ENCODE measurements around the gene TCF15.

The TCF15 gene

DNA sequence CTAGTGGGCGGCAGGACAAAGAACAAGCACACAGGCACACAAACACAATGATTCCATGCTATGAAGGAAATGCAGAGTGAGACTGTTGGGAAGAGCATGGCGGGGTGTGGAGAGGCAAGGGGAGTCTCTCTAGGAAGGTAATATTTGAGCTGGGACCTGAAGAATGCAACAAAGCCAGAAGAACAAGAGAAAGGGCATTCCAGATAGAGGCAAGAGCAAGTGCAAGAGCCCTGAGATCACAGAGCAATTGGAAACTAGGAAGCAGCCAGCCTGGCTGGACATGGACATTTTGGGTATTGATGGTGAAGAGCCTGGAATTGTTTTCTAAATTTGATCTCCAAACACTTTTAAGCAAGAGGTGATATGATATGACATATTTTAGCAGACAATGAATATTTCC, 27.4 kb upstream of the TCF15 start:
- in situ Hi-C loops (cut with HindIII; ENCODE audit: low pct_ligation_motif_present, low sequenced_read_pairs): no loop called here
- TF ChIP-seq, protein P1, sequence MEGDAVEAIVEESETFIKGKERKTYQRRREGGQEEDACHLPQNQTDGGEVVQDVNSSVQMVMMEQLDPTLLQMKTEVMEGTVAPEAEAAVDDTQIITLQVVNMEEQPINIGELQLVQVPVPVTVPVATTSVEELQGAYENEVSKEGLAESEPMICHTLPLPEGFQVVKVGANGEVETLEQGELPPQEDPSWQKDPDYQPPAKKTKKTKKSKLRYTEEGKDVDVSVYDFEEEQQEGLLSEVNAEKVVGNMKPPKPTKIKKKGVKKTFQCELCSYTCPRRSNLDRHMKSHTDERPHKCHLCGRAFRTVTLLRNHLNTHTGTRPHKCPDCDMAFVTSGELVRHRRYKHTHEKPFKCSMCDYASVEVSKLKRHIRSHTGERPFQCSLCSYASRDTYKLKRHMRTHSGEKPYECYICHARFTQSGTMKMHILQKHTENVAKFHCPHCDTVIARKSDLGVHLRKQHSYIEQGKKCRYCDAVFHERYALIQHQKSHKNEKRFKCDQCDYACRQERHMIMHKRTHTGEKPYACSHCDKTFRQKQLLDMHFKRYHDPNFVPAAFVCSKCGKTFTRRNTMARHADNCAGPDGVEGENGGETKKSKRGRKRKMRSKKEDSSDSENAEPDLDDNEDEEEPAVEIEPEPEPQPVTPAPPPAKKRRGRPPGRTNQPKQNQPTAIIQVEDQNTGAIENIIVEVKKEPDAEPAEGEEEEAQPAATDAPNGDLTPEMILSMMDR (IDR thresholded peaks at IDR 0.05; ENCODE audit: low read depth, low read length, missing control alignments): no peak
- H3K4me3 ChIP-seq (ENCODE audit: low read depth, low read length): no peak overlapping the region
- no peaks in the 10 kb centered on the region for H3K36me3 ChIP-seq (replicated peaks)
- H3K27ac ChIP-seq: no peak overlapping the region
- no peaks in the 10 kb centered on the region for H3K27me3 ChIP-seq (replicated peaks)
- no peak for DNase-seq

DNA sequence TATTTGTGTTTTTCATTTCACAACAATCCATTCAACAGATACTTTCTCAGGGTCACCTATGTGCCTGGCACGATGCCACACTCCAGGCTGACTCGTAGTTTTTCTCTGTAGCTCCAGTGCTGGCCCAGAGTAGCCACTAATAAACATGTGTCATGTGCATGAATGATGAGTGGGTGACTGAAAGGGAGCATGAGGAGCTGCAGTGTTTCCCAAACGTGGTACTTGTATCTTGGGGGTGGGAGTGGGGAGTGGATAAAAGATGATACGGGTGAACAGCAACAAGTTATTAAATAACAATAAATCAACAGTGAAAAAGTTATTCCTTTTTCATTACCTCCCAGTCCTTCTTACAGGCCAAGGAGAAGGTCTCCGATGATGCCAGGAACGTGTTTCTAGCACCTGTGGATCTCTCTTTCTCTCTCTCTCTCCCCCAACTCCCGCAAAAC, 25.8 kb upstream of the TCF15 start:
- H3K36me3 ChIP-seq (replicated peaks): no peaks in the 10 kb centered on the region
- DNase-seq: no peak
- H3K27ac ChIP-seq: no peak overlapping the region
- TF ChIP-seq, protein P1 (IDR thresholded peaks at IDR 0.05; ENCODE audit: low read depth, low read length, missing control alignments): no peak
- in situ Hi-C loops (cut with HindIII; ENCODE audit: low pct_ligation_motif_present, low sequenced_read_pairs): no loop called here
- H3K4me3 ChIP-seq (ENCODE audit: low read depth, low read length): no peak overlapping the region
- H3K27me3 ChIP-seq (replicated peaks): no peaks in the 10 kb centered on the region

DNA sequence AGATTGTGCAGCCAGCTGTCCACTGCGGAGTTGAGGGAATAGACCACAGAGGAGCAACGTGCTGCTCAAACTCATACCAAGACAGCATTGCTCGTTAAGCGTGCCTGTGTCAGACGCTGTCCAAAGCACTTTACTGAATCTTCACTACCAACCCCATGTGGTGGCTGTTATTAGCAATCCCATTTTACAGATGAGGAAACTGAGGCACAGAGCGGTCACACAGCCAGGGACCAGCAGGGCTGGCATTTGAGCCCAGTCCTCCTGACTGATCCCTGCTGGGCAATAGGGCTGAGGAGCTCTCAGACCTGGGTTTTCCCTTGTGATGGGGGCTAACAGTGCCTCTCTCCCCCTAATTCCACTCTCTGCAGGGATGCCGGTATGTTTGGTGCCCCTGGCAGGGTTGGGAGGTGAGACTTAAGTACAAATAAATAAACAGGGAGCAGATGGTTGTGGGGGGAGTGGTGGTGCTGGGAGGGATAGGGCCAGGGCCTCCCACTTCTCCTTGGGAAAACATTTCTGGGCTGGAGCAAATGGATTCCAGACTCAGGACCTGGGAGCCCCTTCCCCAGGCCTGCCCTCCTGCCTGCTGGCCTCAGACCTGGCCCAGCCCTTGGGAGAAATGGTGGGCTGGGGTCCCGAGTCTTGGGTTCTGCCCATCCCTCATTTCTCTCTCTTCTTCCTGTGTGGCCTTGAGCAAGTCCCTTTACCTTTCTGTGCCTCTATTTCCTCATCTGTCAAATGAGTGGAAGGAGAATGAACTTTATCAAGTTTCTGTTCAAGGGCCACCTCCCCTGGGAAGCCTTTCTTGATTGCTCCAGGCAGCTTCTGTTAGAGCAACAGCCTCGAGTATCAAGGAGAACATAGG, 25.2 kb upstream of the TCF15 start:
- Histone ChIP-seq H3K27ac (no peak overlapping the region), H3K36me3 (replicated peaks) (no peaks in the 10 kb centered on the region), H3K4me3 (ENCODE audit: low read depth, low read length) (no peak overlapping the region), H3K27me3 (replicated peaks) (no peaks in the 10 kb centered on the region)
- TF ChIP-seq, protein P1 (IDR thresholded peaks at IDR 0.05; ENCODE audit: low read depth, low read length, missing control alignments): no peak
- in situ Hi-C loops (cut with HindIII; ENCODE audit: low pct_ligation_motif_present, low sequenced_read_pairs): no loop called here
- no peak for DNase-seq

DNA sequence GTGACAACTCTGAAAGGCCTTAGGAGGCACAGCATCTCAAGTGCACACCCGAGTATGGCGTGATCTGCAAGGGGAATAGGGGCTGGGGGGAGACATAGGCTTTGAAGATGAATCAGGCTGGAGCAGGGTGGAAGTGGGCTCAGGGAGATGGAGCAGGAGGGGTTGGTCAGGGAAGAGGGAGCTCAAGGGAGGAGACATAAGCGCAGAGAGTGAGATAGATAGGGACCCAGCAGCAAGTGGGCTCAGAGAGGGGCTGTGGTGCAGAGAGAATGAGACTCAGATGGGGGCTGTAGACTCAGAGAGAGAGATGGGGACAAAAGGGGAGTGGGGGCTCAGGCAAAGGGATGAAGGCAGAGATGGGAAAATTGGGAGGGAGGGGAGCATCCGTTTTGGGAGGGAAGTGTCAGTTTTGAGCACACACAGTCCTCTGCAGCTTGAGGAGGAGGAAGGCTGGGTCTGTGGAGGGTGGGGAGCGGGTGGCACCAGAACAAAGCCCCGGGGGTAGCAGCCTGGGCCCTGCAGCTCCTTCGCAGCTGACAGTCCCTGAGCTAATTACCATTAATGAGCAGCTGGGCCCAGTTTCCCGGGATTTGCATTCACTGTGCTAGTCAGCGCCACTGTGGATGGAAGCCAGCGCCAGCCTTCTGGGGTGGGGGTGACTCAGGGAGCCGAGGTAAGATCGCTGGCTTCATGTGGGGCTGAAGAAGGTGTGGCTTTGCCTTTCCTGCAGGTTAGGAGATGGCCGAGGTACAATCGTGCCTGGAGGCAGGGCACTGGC, 24.2 kb upstream of the TCF15 start:
- TF ChIP-seq, protein P1 (IDR thresholded peaks at IDR 0.05; ENCODE audit: low read depth, low read length, missing control alignments): no peak
- H3K27ac ChIP-seq: no peak overlapping the region
- H3K36me3 ChIP-seq (replicated peaks): no peaks in the 10 kb centered on the region
- in situ Hi-C loops (cut with HindIII; ENCODE audit: low pct_ligation_motif_present, low sequenced_read_pairs): no loop called here
- H3K4me3 ChIP-seq (ENCODE audit: low read depth, low read length): no peak overlapping the region
- DNase-seq: no peak
- no peaks in the 10 kb centered on the region for H3K27me3 ChIP-seq (replicated peaks)

DNA sequence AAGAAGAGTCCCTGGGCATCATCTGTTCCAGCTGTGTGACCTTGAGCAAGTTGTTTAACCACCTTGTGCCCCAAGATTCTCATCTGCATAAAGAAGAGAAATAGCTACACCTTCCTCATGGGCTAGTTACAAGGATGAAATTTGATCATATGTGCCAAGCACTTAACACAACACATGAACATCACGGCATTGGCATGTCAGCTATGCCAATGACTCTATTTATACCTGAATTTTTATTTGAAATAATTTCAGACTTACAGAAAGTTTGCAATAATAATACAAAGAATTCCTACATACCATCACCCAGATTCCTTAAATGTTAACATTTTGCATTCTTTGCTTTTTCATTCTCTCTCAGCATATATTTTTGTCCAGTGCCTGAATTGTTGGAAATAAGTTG, 21.0 kb upstream of the TCF15 start:
- no peaks in the 10 kb centered on the region for H3K27me3 ChIP-seq (replicated peaks)

More for the DNA sequence above, 21.0 kb upstream of the TCF15 start:
- Histone ChIP-seq H3K27ac (no peak overlapping the region), H3K4me3 (ENCODE audit: low read depth, low read length) (no peak overlapping the region), H3K36me3 (replicated peaks) (no peaks in the 10 kb centered on the region)
- TF ChIP-seq, protein P1 (IDR thresholded peaks at IDR 0.05; ENCODE audit: low read depth, low read length, missing control alignments): no peak
- peak; percentile 26 for DNase-seq
- in situ Hi-C loops (cut with HindIII; ENCODE audit: low pct_ligation_motif_present, low sequenced_read_pairs): no loop called here

All from brain microvascular endothelial cell (primary cell).